Activated CD8-positive, alpha-beta T cell treated with anti-CD3 and anti-CD28 coated beads for 36 hours (primary cell): ENCODE results near the gene SND1. TPM values are rescaled to one million over a fixed set of nuclear protein-coding genes. Genes with fewer than 3 reads are reported as not detected.

Experiments
- ATAC-seq: fragments of 200-7000 bp; cut with Tn5 transposase; one replicate; pipeline ENCODE4 v1.10.0; 2021; ENCODE audit warnings: mild to moderate bottlenecking, moderate library complexity
- CTCF ChIA-PET: fragments of 350-600 bp; sonication (Branson Sonifier 250); formaldehyde crosslinking; loops from one replicate; lab custom pipeline; 2021; ENCODE audit warnings: antibody characterized with exemption; lab: Charles Lee
- POLR2A ChIA-PET: fragments of 350-600 bp; sonication (Branson Sonifier 250); formaldehyde crosslinking; loops from one replicate; lab custom pipeline; 2021; ENCODE audit warnings: antibody characterized with exemption; lab: Charles Lee
- DNase-seq: peaks from one replicate; pipeline ENCODE4 v3.0.0-alpha.2; 2020
- H3K27ac Mint-ChIP-seq: one replicate; pipeline ENCODE4 v1.8.0; 2021; ENCODE audit warnings: mild to moderate bottlenecking, mixed read lengths
- H3K27me3 Mint-ChIP-seq: one replicate; pipeline ENCODE4 v1.8.0; 2021; ENCODE audit warnings: mixed read lengths
- H3K36me3 Mint-ChIP-seq: one replicate; pipeline ENCODE4 v1.8.0; 2021; ENCODE audit warnings: low read depth, mixed read lengths
- H3K4me1 Mint-ChIP-seq: one replicate; pipeline ENCODE4 v1.8.0; 2021; ENCODE audit warnings: low read depth, mixed read lengths
- H3K4me3 Mint-ChIP-seq: one replicate; pipeline ENCODE4 v1.8.0; 2021; ENCODE audit warnings: mild to moderate bottlenecking, moderate library complexity, mixed read lengths
- H3K9me3 Mint-ChIP-seq: one replicate; pipeline ENCODE4 v1.8.0; 2021; ENCODE audit warnings: mixed read lengths
- CTCF ChIP-seq: fragments of 200-600 bp; IDR thresholded peaks from one replicate; pipeline ENCODE4 v1.8.0; 2022; ENCODE audit warnings: antibody characterized with exemption, mild to moderate bottlenecking
- intact Hi-C: fragments of 100-400 bp; cut with micrococcal nuclease; formaldehyde crosslinking; loops from one replicate; pipeline ENCODE4 v1.10.0; 2022
- total RNA-seq, 2 experiments: library from RNA; stranded (reverse); gene quantifications; one replicate each; pipeline ENCODE4 v1.2.3, GENCODE V29; 2021

SND1 gene
- total RNA-seq, 2 experiments from 2014 or later: 206 to 208 TPM

DNA sequence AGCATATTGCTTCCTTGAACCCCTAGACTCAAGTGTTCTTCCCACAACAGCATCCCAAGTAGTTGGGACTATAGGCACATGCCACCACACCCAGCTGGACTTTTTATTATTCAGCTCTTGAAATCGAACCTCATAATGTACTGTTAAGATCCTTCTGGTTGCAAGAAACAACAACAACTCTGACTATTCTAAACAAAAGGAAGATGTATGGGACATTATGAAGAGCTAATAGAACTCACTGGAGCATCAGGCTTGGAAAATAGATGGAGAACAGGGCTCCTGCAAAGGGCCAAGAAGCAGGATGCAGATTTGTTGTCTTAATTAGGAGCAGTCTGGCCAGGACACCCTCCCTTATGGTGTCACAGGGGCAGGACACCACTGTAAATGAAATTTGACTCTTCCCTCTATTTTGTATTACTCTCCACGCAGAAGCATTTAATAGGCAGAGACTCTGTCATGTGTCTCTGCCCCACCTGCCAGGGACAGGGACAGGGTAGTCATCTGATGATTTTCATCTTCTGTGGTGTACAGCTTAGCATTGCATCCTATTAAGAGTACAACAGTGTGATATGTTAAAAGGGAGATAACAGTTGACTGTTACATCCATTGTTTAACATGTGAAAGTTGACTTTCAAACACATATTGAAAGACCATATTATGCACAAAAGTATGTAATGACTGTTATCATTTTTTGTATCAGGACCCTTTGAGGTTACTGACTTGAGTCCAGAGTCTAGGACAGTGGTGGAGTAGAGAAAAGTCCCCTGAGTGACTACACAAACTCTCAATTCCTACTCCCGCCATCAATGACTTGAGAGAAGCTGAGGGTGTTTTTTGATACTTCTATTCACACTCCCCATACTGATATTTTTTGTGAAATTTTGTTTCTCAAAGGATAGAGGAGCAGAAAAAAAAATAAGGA is 222.0 kb downstream of the SND1 start:
- CTCF ChIA-PET: interaction anchor here (0.5 kb wide), 1 partner anchor 277 kb away, joined by 4 read pairs; no protein-coding TSS in a partner anchor
- ATAC-seq: peak; percentile 62
- Mint-ChIP-seq H3K36me3 (peaks cover 9% of the 10 kb centered on the region), H3K9me3 (no peaks in the 10 kb centered on the region), H3K4me3 (no peak overlapping the region), H3K4me1 (peaks cover 24% of the 10 kb centered on the region), H3K27me3 (no peaks in the 10 kb centered on the region), H3K27ac (no peak overlapping the region)
- POLR2A ChIA-PET: interaction anchor here (1.5 kb wide), 1 partner anchor 10 kb away, joined by 3 read pairs; no protein-coding TSS in a partner anchor
- intact Hi-C loops: no loop called here
- DNase-seq: no peak
- TF ChIP-seq CTCF: no peak

DNA sequence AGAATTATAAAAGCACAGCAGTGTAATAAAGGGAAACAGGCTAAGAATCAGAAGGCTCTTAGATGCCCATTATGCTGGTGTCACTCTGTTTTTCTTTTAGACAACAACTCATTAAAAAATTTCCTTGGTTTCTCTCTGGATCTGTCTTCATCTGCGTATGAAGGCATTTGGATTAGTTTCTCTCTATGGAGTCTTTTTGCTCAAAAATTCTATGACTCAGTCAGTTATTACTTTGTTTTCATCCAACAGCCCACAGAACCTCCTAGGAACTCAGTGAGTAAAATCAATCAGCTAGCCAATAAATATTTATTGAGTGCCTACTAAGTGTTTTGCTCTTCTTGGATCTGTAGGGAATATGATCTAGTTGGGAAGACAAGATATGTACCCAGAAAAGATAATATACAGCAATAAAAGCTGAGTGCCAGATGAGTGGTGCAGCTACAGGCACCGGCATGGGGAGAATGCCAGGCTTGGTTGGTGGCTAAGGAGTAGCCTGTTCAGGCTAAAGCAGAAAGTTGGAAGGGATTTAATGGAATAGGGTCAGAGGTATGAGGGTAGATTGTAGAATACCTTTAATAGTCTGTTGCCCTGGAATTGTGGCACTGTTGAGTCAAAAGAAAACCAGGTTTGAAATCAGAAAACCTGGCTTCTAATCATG is 223.1 kb downstream of the SND1 start:
- no peak for TF ChIP-seq CTCF
- no peak for ATAC-seq
- CTCF ChIA-PET: interaction anchor here (0.9 to 1.2 kb wide), 2 partner anchors 20 to 28 kb away, joined by 3 read pairs; no protein-coding TSS in a partner anchor
- no peak overlapping the region for H3K4me3 Mint-ChIP-seq
- H3K27ac Mint-ChIP-seq: no peak overlapping the region
- peaks cover 9% of the 10 kb centered on the region for H3K36me3 Mint-ChIP-seq
- H3K4me1 Mint-ChIP-seq: peaks cover 22% of the 10 kb centered on the region
- no peak for DNase-seq
- intact Hi-C loops: no loop called here
- POLR2A ChIA-PET: no interaction called here
- no peaks in the 10 kb centered on the region for H3K27me3 Mint-ChIP-seq
- no peaks in the 10 kb centered on the region for H3K9me3 Mint-ChIP-seq

DNA sequence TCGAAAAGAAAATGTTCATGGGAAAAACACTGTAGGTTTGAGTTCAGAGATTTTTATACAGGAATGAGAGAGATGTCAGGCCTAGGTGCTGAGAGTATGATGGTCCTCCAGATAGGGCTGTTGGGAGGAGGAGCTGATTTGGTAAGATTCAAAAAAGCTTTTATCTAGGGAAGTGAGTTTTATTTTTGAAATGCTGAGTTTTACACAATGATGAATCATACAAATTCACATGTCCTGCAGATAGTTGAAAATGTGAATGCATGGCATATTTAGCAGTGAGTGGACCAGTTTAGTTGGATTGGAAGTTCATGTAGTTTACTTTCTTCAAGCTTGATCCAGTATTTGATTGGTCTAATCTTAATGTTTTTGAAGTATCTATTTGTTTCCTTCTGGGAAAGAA is 224.4 kb downstream of the SND1 start:
- intact Hi-C loops: no loop called here
- CTCF ChIA-PET: interaction anchor here (0.6 to 1.2 kb wide), 3 partner anchors 19 to 168 kb away, joined by 3 read pairs; no protein-coding TSS in a partner anchor

GRCh38 chr7:127877951-127878350 is 226.0 kb downstream of the SND1 start:
- Mint-ChIP-seq H3K4me1 (peaks cover 26% of the 10 kb centered on the region), H3K36me3 (peaks cover 8% of the 10 kb centered on the region), H3K27me3 (no peaks in the 10 kb centered on the region), H3K27ac (no peak overlapping the region), H3K9me3 (no peaks in the 10 kb centered on the region), H3K4me3 (no peak overlapping the region)
- intact Hi-C loops: no loop called here
- ATAC-seq (no peak), DNase-seq (no peak)
- ChIA-PET CTCF (no interaction called here), POLR2A (interaction anchor here (1.2 kb wide), 1 partner anchor 12 kb away, joined by 4 read pairs; no protein-coding TSS in a partner anchor)
- TF ChIP-seq CTCF: no peak

More for the DNA sequence above, 224.4 kb downstream of the SND1 start:
- Mint-ChIP-seq H3K27ac (no peak overlapping the region), H3K36me3 (peaks cover 9% of the 10 kb centered on the region), H3K4me1 (peaks cover 31% of the 10 kb centered on the region), H3K9me3 (no peaks in the 10 kb centered on the region), H3K4me3 (no peak overlapping the region), H3K27me3 (no peaks in the 10 kb centered on the region)
- TF ChIP-seq CTCF: no peak
- no peak for ATAC-seq
- POLR2A ChIA-PET: no interaction called here
- DNase-seq: no peak
